Neural cell (in vitro differentiated cells): ENCODE results near the gene DNAJB4.
"Not testable (repeated sequence)": the region's sequence is repeated elsewhere in the genome, so short reads cannot be mapped to it uniquely, and the experiment has no call there.

ENCODE experiments used
- CTCF ChIP-seq: fragments of 450-650 bp; IDR thresholded peaks from 2 replicates; pipeline ENCODE4 v1.5.1; 2014; ENCODE audit warnings: antibody characterized with exemption, mild to moderate bottlenecking, moderate library complexity; ENCODE audit not compliant: poor library complexity, severe bottlenecking
- EP300 ChIP-seq: fragments of 450-650 bp; conservative IDR thresholded peaks from 2 replicates; pipeline ENCODE4 v1.6.1; 2014; ENCODE audit warnings: antibody characterized with exemption, mild to moderate bottlenecking, moderate library complexity; ENCODE audit not compliant: poor library complexity, severe bottlenecking
- MXI1 ChIP-seq: fragments of 450-650 bp; conservative IDR thresholded peaks from 2 replicates; pipeline ENCODE4 v1.6.1; 2014; ENCODE audit warnings: antibody characterized with exemption, mild to moderate bottlenecking; ENCODE audit not compliant: poor library complexity, severe bottlenecking
- POLR2AphosphoS5 ChIP-seq: IDR thresholded peaks from 2 replicates; pipeline ENCODE4 v1.6.1; 2012
- RAD21 ChIP-seq: fragments of 450-650 bp; conservative IDR thresholded peaks from 2 replicates; pipeline ENCODE4 v1.6.1; 2014; ENCODE audit warnings: antibody characterized with exemption, mild to moderate bottlenecking, moderate library complexity
- SMC3 ChIP-seq: fragments of 450-650 bp; conservative IDR thresholded peaks from 2 replicates; pipeline ENCODE4 v1.6.1; 2014; ENCODE audit warnings: antibody characterized with exemption, mild to moderate bottlenecking, moderate library complexity; ENCODE audit not compliant: poor library complexity
- TAF1 ChIP-seq: IDR thresholded peaks from 2 replicates; pipeline ENCODE4 v1.6.1; 2012; ENCODE audit warnings: low read depth
- TF ChIP-seq, protein P1 (sequence below): IDR thresholded peaks from 2 replicates; pipeline ENCODE4 v1.6.1; 2012; ENCODE audit warnings: borderline replicate concordance

DNA sequence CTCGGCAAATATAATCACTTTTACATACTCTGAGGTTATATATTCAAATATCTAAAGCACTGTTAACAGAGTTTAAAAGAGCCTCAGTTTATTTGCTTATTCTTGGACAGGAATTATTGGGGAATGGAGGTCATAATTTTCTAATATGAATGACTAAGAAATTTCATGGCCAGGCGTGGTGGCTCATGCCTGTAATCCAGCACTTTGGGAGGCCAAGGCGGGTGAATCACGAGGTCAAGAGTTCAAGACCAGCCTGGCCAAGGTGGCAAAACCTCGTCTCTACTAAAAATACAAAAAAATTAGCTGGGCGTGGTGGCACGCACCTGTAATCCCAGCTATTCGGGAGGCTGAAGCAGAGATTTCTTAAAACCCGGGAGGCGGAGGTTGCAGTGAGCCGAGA is 4.2 kb upstream of the DNAJB4 start:
- TF ChIP-seq RAD21, CTCF, POLR2AphosphoS5, TAF1, MXI1, EP300, SMC3: not testable (repeated sequence)
- TF ChIP-seq, protein P1, sequence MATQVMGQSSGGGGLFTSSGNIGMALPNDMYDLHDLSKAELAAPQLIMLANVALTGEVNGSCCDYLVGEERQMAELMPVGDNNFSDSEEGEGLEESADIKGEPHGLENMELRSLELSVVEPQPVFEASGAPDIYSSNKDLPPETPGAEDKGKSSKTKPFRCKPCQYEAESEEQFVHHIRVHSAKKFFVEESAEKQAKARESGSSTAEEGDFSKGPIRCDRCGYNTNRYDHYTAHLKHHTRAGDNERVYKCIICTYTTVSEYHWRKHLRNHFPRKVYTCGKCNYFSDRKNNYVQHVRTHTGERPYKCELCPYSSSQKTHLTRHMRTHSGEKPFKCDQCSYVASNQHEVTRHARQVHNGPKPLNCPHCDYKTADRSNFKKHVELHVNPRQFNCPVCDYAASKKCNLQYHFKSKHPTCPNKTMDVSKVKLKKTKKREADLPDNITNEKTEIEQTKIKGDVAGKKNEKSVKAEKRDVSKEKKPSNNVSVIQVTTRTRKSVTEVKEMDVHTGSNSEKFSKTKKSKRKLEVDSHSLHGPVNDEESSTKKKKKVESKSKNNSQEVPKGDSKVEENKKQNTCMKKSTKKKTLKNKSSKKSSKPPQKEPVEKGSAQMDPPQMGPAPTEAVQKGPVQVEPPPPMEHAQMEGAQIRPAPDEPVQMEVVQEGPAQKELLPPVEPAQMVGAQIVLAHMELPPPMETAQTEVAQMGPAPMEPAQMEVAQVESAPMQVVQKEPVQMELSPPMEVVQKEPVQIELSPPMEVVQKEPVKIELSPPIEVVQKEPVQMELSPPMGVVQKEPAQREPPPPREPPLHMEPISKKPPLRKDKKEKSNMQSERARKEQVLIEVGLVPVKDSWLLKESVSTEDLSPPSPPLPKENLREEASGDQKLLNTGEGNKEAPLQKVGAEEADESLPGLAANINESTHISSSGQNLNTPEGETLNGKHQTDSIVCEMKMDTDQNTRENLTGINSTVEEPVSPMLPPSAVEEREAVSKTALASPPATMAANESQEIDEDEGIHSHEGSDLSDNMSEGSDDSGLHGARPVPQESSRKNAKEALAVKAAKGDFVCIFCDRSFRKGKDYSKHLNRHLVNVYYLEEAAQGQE, result not testable (repeated sequence)
